SJCRH30 (cell line): ENCODE measurements around the gene RAB11FIP4. TPM values are rescaled to one million over a fixed set of nuclear protein-coding genes. Genes with fewer than 3 reads are reported as not detected.

Experiments used
- DNase-seq, 2 experiments: peaks; one replicate each; pipeline ENCODE4 v3.0.0-alpha.2; 2015 to 2020
- H3K27ac ChIP-seq: fragments of 250-450 bp; sonication (Bioruptor Pico); 2 replicates; pipeline ENCODE4 v1.5.1; 2020; ENCODE audit warnings: mild to moderate bottlenecking, moderate library complexity
- H3K27me3 ChIP-seq: fragments of 250-450 bp; sonication (Bioruptor Pico); 2 replicates; pipeline ENCODE4 v1.5.1; 2020; ENCODE audit warnings: mild to moderate bottlenecking, moderate library complexity
- H3K36me3 ChIP-seq: fragments of 250-450 bp; sonication (Bioruptor Pico); 2 replicates; pipeline ENCODE4 v1.5.1; 2020; ENCODE audit warnings: mild to moderate bottlenecking, moderate library complexity
- H3K4me1 ChIP-seq: fragments of 250-450 bp; sonication (Bioruptor Pico); 2 replicates; pipeline ENCODE4 v1.5.1; 2020; ENCODE audit warnings: mild to moderate bottlenecking, moderate library complexity
- H3K4me3 ChIP-seq: fragments of 250-450 bp; sonication (Bioruptor Pico); 2 replicates; pipeline ENCODE4 v1.5.1; 2020; ENCODE audit warnings: mild to moderate bottlenecking, moderate library complexity
- H3K9me3 ChIP-seq: fragments of 250-450 bp; sonication (Bioruptor Pico); replicated peaks from 2 replicates; pipeline ENCODE4 v1.5.1; 2020; ENCODE audit warnings: mild to moderate bottlenecking, moderate library complexity
- total RNA-seq: library from RNA; depleted of rRNA; stranded (reverse); fragments of >200 nt; shearing (Covaris generic); gene quantifications from 2 replicates; pipeline ENCODE4 v1.2.3, GENCODE V29; 2014

RAB11FIP4 gene
- total RNA-seq, 1 experiment from 2014 or later, result 0.04 TPM

- no peak for DNase-seq
- H3K27me3 ChIP-seq, result peaks cover 5% of the 10 kb centered on the region; the same call in 1 of the 2 replicates
- H3K4me1 ChIP-seq, result no peaks in the 10 kb centered on the region
- H3K27ac ChIP-seq, result no peak overlapping the region
- H3K9me3 ChIP-seq, result no peaks in the 10 kb centered on the region
- no peaks in the 10 kb centered on the region for H3K36me3 ChIP-seq
- no peak overlapping the region for H3K4me3 ChIP-seq
Measured at GRCh38 chr17:31510308-31511194, 119.1 kb downstream of the RAB11FIP4 start.

- Histone ChIP-seq H3K4me1 (no peaks in the 10 kb centered on the region), H3K4me3 (no peak overlapping the region), H3K27ac (no peak overlapping the region), H3K36me3 (no peaks in the 10 kb centered on the region), H3K9me3 (no peaks in the 10 kb centered on the region), H3K27me3 (peaks cover 5% of the 10 kb centered on the region; the same call in 1 of the 2 replicates)
- DNase-seq, result peak; percentile 39 to 51
Measured at GRCh38 chr17:31511195-31511578, 119.7 kb downstream of the RAB11FIP4 start.

- DNase-seq, result no peak
- Histone ChIP-seq H3K27ac (no peak overlapping the region), H3K9me3 (no peaks in the 10 kb centered on the region), H3K4me1 (no peaks in the 10 kb centered on the region), H3K36me3 (no peaks in the 10 kb centered on the region), H3K4me3 (no peak overlapping the region), H3K27me3 (peaks cover 5% of the 10 kb centered on the region; the same call in 1 of the 2 replicates)
Measured at GRCh38 chr17:31511580-31511979, 120.1 kb downstream of the RAB11FIP4 start.

- Histone ChIP-seq H3K9me3 (no peaks in the 10 kb centered on the region), H3K36me3 (no peaks in the 10 kb centered on the region), H3K4me1 (no peaks in the 10 kb centered on the region), H3K27ac (no peak overlapping the region), H3K4me3 (no peak overlapping the region), H3K27me3 (peaks cover 5% of the 10 kb centered on the region; the same call in 1 of the 2 replicates)
- DNase-seq, result no peak
Measured at GRCh38 chr17:31512104-31512740, 120.7 kb downstream of the RAB11FIP4 start.

- H3K27me3 ChIP-seq, result peaks cover 5% of the 10 kb centered on the region; the same call in 1 of the 2 replicates
- H3K4me1 ChIP-seq, result no peaks in the 10 kb centered on the region
Measured at GRCh38 chr17:31512796-31513195, 121.3 kb downstream of the RAB11FIP4 start.

GRCh38 chr17:31513731-31514427 lies 122.4 kb downstream of the RAB11FIP4 start:
- DNase-seq, result no peak
- Histone ChIP-seq H3K27me3 (peaks cover 5% of the 10 kb centered on the region; the same call in 1 of the 2 replicates), H3K9me3 (no peaks in the 10 kb centered on the region), H3K4me3 (no peak overlapping the region), H3K36me3 (no peaks in the 10 kb centered on the region), H3K27ac (no peak overlapping the region), H3K4me1 (no peaks in the 10 kb centered on the region)

More at GRCh38 chr17:31512796-31513195, 121.3 kb downstream of the RAB11FIP4 start:
- no peak for DNase-seq
- H3K27ac ChIP-seq, result no peak overlapping the region
- H3K4me3 ChIP-seq, result no peak overlapping the region
- no peaks in the 10 kb centered on the region for H3K36me3 ChIP-seq
- no peaks in the 10 kb centered on the region for H3K9me3 ChIP-seq

- no peak overlapping the region for H3K4me3 ChIP-seq
- H3K27ac ChIP-seq, result no peak overlapping the region
- H3K4me1 ChIP-seq, result no peaks in the 10 kb centered on the region
- no peaks in the 10 kb centered on the region for H3K9me3 ChIP-seq
- no peak for DNase-seq
- H3K36me3 ChIP-seq, result no peaks in the 10 kb centered on the region
- H3K27me3 ChIP-seq, result peaks cover 5% of the 10 kb centered on the region; the same call in 1 of the 2 replicates
Measured at GRCh38 chr17:31515267-31515666, 123.8 kb downstream of the RAB11FIP4 start.

- H3K9me3 ChIP-seq, result no peaks in the 10 kb centered on the region
- H3K36me3 ChIP-seq, result no peaks in the 10 kb centered on the region
- H3K27ac ChIP-seq, result no peak overlapping the region
- H3K4me3 ChIP-seq, result no peak overlapping the region
- H3K4me1 ChIP-seq, result no peaks in the 10 kb centered on the region
- H3K27me3 ChIP-seq, result peaks cover 5% of the 10 kb centered on the region; the same call in 1 of the 2 replicates
- DNase-seq, result peak; percentile 52 to 62
Measured at GRCh38 chr17:31517524-31517923, 126.0 kb downstream of the RAB11FIP4 start.

- H3K4me3 ChIP-seq, result no peak overlapping the region
- H3K27ac ChIP-seq, result no peak overlapping the region
- H3K9me3 ChIP-seq, result no peaks in the 10 kb centered on the region
- H3K4me1 ChIP-seq, result no peaks in the 10 kb centered on the region
- peaks cover 3% of the 10 kb centered on the region; the same call in 1 of the 2 replicates for H3K27me3 ChIP-seq
- no peaks in the 10 kb centered on the region for H3K36me3 ChIP-seq
- no peak for DNase-seq
Measured at GRCh38 chr17:31518478-31518877, 127.0 kb downstream of the RAB11FIP4 start.

- Histone ChIP-seq H3K36me3 (no peaks in the 10 kb centered on the region), H3K27me3 (no peaks in the 10 kb centered on the region), H3K9me3 (0 out of 2 replicates have a peak, but pooled peaks cover 2% of the 10 kb centered on the region), H3K4me3 (no peak overlapping the region), H3K27ac (no peak overlapping the region), H3K4me1 (no peaks in the 10 kb centered on the region)
- no peak for DNase-seq
Measured at GRCh38 chr17:31521632-31522283, 130.3 kb downstream of the RAB11FIP4 start.

GRCh38 chr17:31522284-31522931 lies 130.9 kb downstream of the RAB11FIP4 start:
- no peak for DNase-seq
- Histone ChIP-seq H3K36me3 (no peaks in the 10 kb centered on the region), H3K4me3 (no peak overlapping the region), H3K27me3 (no peaks in the 10 kb centered on the region), H3K27ac (no peak overlapping the region), H3K9me3 (0 out of 2 replicates have a peak, but pooled peaks cover 2% of the 10 kb centered on the region), H3K4me1 (no peaks in the 10 kb centered on the region)

- Histone ChIP-seq H3K36me3 (no peaks in the 10 kb centered on the region), H3K27me3 (no peaks in the 10 kb centered on the region), H3K9me3 (0 out of 2 replicates have a peak, but pooled peaks cover 2% of the 10 kb centered on the region), H3K27ac (no peak overlapping the region), H3K4me1 (no peaks in the 10 kb centered on the region), H3K4me3 (no peak overlapping the region)
- no peak for DNase-seq
Measured at GRCh38 chr17:31522987-31523495, 131.6 kb downstream of the RAB11FIP4 start.

- H3K4me1 ChIP-seq, result no peaks in the 10 kb centered on the region
- no peaks in the 10 kb centered on the region for H3K36me3 ChIP-seq
- H3K27me3 ChIP-seq, result no peaks in the 10 kb centered on the region
- DNase-seq, result no peak
- H3K27ac ChIP-seq, result no peak overlapping the region
- H3K4me3 ChIP-seq, result no peak overlapping the region
- H3K9me3 ChIP-seq, result 0 out of 2 replicates have a peak, but pooled peaks cover 2% of the 10 kb centered on the region
Measured at GRCh38 chr17:31523862-31524730, 132.6 kb downstream of the RAB11FIP4 start.
